ENCODE results near the gene CLEC4G. TPM values are rescaled to one million over a fixed set of nuclear protein-coding genes. Genes with fewer than 3 reads are reported as not detected.

The CLEC4G gene
- total and polyA plus RNA-seq, 2 of the 8 experiments (the other 6 are each of a cell fraction or from before 2014, with no cell fraction given): 0.35 to 2.9 TPM

- peak; percentile 53 to 68 for TF ChIP-seq RAD21 (IDR thresholded peaks at IDR 0.05 in 1 of 2, conservative IDR thresholded peaks at IDR 0.05 in 1 of 2; ENCODE audit: low read depth in 2 of 2, low read length in 2 of 2)
- TF ChIP-seq CREB1 (IDR thresholded peaks at IDR 0.05): peak; percentile 54; the same call in 1 of the 2 replicates
- no peak for TF ChIP-seq SUZ12 (IDR thresholded peaks at IDR 0.05; ENCODE audit: low read length)
- TF ChIP-seq TAF1 (IDR thresholded peaks at IDR 0.05; ENCODE audit: low read depth, low read length): no peak
- peak; percentile 65 to 75 (median 71) for TF ChIP-seq CTCF (IDR thresholded peaks at IDR 0.05; ENCODE audit: control extremely low read depth in 1 of 3, insufficient read depth in 1 of 3, low read depth in 1 of 3, low read length in 3 of 3)
- TF ChIP-seq CEBPB (IDR thresholded peaks at IDR 0.05; ENCODE audit: low read depth, low read length): peak; percentile 95
- peak in 1 of 2 experiments; percentile 32; a peak in 1 of 3 replicates for TF ChIP-seq EP300 (IDR thresholded peaks at IDR 0.05; ENCODE audit: borderline replicate concordance in 1 of 2, low read depth in 2 of 2, low read length in 2 of 2)
- TF ChIP-seq PHF8 (conservative IDR thresholded peaks at IDR 0.05; ENCODE audit: low read depth, low read length): 0 out of 2 replicates have a peak, but pooled peaks have one; percentile 27
These were observed 50.4 kb downstream of the CLEC4G start (continued) for GRCh38 chr19:7681340-7682174.

Measured in H1 (cell line).